Esophagus squamous epithelium (tissue), 4 donors: Measurements from ENCODE around the gene AKR1C1.
"Not testable (repeated sequence)": the region's sequence is repeated elsewhere in the genome, so short reads cannot be mapped to it uniquely, and the experiment has no call there.

ENCODE experiments used
- CTCF ChIP-seq, 6 experiments: fragments of 450-650 bp in 4 of 6; fragments of 200-600 bp in 2 of 6; sonication (generic) in 2 of 6; IDR thresholded peaks; one replicate each; pipeline ENCODE4 v1.5.1; 2016 to 2019; ENCODE audit warnings: antibody characterized with exemption in 6 of 6, mild to moderate bottlenecking in 4 of 6, moderate library complexity in 4 of 6
- POLR2A ChIP-seq, 4 donors: fragments of 450-650 bp; IDR thresholded peaks; one replicate each; pipeline ENCODE4 v1.6.1; 2017; ENCODE audit warnings: antibody characterized with exemption in 4 of 4, mild to moderate bottlenecking in 4 of 4, moderate library complexity in 3 of 4

GRCh38 chr10:5032444-5032843, 69.2 kb downstream of the AKR1C1 start:
- TF ChIP-seq CTCF, POLR2A (IDR thresholded peaks at IDR 0.05): not testable (repeated sequence)
